ENCODE results near the gene CPED1. TPM values are rescaled to one million over a fixed set of nuclear protein-coding genes. Genes with fewer than 3 reads are reported as not detected.

The CPED1 gene
- total and polyA plus RNA-seq, 10 of the 15 experiments (the other 5 are each of a cell fraction or from before 2014, with no cell fraction given), result 0.01 to 0.77 (median 0.10) TPM; not detected in 1

- no peak for TF ChIP-seq NKRF (conservative IDR thresholded peaks at IDR 0.05)
Observed at GRCh38 chr7:121175826-121176225, 187.3 kb downstream of the CPED1 start (continued).

GRCh38 chr7:121178452-121178851 is 189.9 kb downstream of the CPED1 start:
- Histone ChIP-seq H3K4me1 (ENCODE audit: control insufficient read depth, insufficient read depth, low read length) (peaks cover 11% of the 10 kb centered on the region), H3K79me2 (ENCODE audit: control insufficient read depth, insufficient read depth, low read length) (no peaks in the 10 kb centered on the region), H3K27ac (ENCODE audit: control insufficient read depth, insufficient read depth) (no peak overlapping the region), H3K4me2 (ENCODE audit: control insufficient read depth, insufficient read depth) (peak overlapping the region; percentile 51; the same call in 1 of the 2 replicates), H4K20me1 (ENCODE audit: control insufficient read depth, insufficient read depth) (no peaks in the 10 kb centered on the region), H3K36me3 (ENCODE audit: control insufficient read depth in 2 of 2, insufficient read depth in 2 of 2, low read length in 1 of 2) (no peaks in the 10 kb centered on the region), H3K9ac (ENCODE audit: control insufficient read depth, insufficient read depth, low read length) (no peak overlapping the region), H3K27me3 (replicated peaks in 1 of 2; ENCODE audit: control insufficient read depth in 2 of 2, insufficient read depth in 2 of 2, low read length in 1 of 2) (no peaks in the 10 kb centered on the region), H3K4me3 (no peak overlapping the region), H3K9me3 (replicated peaks; ENCODE audit: control insufficient read depth, insufficient read depth, low read length) (peaks cover 2% of the 10 kb centered on the region), H2AFZ (ENCODE audit: control insufficient read depth, low read depth, low read length) (peak overlapping the region; percentile 77)
- DNase-seq (ENCODE audit: low read depth, low spot score) (no peak), ATAC-seq (no peak), FAIRE-seq (no peak)
- RAD21 ChIA-PET (ENCODE audit: unreplicated experiment), result no interaction called here
- CTCF ChIA-PET, result interaction anchor here (1.1 to 1.5 kb wide), 3 partner anchors 15 to 217 kb away, joined by 3 to 10 read pairs (median 3); partner anchors contain the start of gene FAM3C
- WGBS (ENCODE audit: insufficient coverage, insufficient replicate concordance, low lambda C conversion rate, missing lambda C conversion rate), result 74% methylated on average over 3 of the region's 3 CpGs
- TF ChIP-seq ASH2L (IDR thresholded peaks at IDR 0.05; ENCODE audit: borderline replicate concordance, low read depth), result no peak
- no peak for TF ChIP-seq POU2F2 (IDR thresholded peaks at IDR 0.05; ENCODE audit: borderline replicate concordance, low read depth, low read length)
- no peak for TF ChIP-seq PML (IDR thresholded peaks at IDR 0.05; ENCODE audit: low read length)
- no TSS peak for BruUV-seq (replicated peaks)
- in situ Hi-C loops (cut with MboI) (no loop called here), intact Hi-C loops (cut with micrococcal nuclease; ENCODE audit: unreplicated experiment) (no loop called here)
- POLR2A ChIA-PET, result interaction anchor here (1.9 kb wide), 1 partner anchor 101 kb away, joined by 7 read pairs; no protein-coding TSS in a partner anchor
- SMC1A ChIA-PET (ENCODE audit: uncharacterized antibody, unreplicated experiment), result interaction anchor here (1.9 to 3.4 kb wide), 2 partner anchors 100 to 135 kb away, joined by 6 to 12 read pairs; no protein-coding TSS in a partner anchor
